Small intestine (tissue), 7 donors: ENCODE results near the gene GCGR. TPM values are rescaled to one million over a fixed set of nuclear protein-coding genes. Genes with fewer than 3 reads are reported as not detected.
"Not testable (repeated sequence)": the region's sequence is repeated elsewhere in the genome, so short reads cannot be mapped to it uniquely, and the experiment has no call there.

Experiments
- DNase-seq, 2 donors: peaks; one replicate each; pipeline versions ENCODE4 v3.0.0 to v3.0.0-alpha.2; 2013
- FAIRE-seq: peaks from 2 replicates; lab custom pipeline; 2012; peaks lifted over from hg19 to GRCh38; lab: Jason Lieb, UNC
- H3K27ac ChIP-seq, 3 donors: one replicate each; pipeline ENCODE4 v1.5.1; 2013; ENCODE audit warnings: low read length in 2 of 3, mild to moderate bottlenecking in 2 of 3, control low read depth in 1 of 3, inconsistent platforms in 1 of 3, low read depth in 1 of 3, moderate library complexity in 1 of 3
- H3K27me3 ChIP-seq, 3 donors: one replicate each; pipeline ENCODE4 v1.6.1; 2013; ENCODE audit warnings: low read length in 3 of 3, inconsistent platforms in 1 of 3; ENCODE audit not compliant: control insufficient read depth in 3 of 3, insufficient read depth in 3 of 3
- H3K36me3 ChIP-seq, 3 donors: one replicate each; pipeline ENCODE4 v1.6.1; 2013; ENCODE audit warnings: low read length in 3 of 3, inconsistent platforms in 1 of 3, low read depth in 1 of 3, mild to moderate bottlenecking in 1 of 3, moderate library complexity in 1 of 3; ENCODE audit not compliant: control insufficient read depth in 3 of 3, insufficient read depth in 2 of 3
- H3K4me1 ChIP-seq, 3 donors: one replicate each; pipeline ENCODE4 v1.6.1; 2013; ENCODE audit warnings: low read length in 2 of 3, inconsistent platforms in 1 of 3, low read depth in 1 of 3, mild to moderate bottlenecking in 1 of 3, moderate library complexity in 1 of 3; ENCODE audit not compliant: control insufficient read depth in 3 of 3, insufficient read depth in 2 of 3
- H3K4me3 ChIP-seq, 3 donors: one replicate each; pipeline ENCODE4 v1.5.1; 2013; ENCODE audit warnings: low read length in 3 of 3, control low read depth in 1 of 3, inconsistent platforms in 1 of 3, low read depth in 1 of 3, mild to moderate bottlenecking in 1 of 3, moderate library complexity in 1 of 3
- H3K9me3 ChIP-seq, 2 donors: one replicate each; pipeline ENCODE4 v1.6.1; 2013; ENCODE audit warnings: low read depth in 1 of 2, low read length in 1 of 2; ENCODE audit not compliant: control insufficient read depth in 2 of 2, insufficient read depth in 1 of 2
- WGBS, 3 donors: extraction: QIAGEN DNeasy Blood & Tissue Kit; methylation state at CpG; one replicate each; pipeline ENCODE4 v1.1.7; 2013; 5-methylcytosine and 5-hydroxymethylcytosine counted together
- polyA plus RNA-seq, 4 donors: library from polyadenylated mRNA; stranded (reverse) in 3 of 4; unstranded in 1 of 4; fragments of 200-250 nt in 3 of 4; fragments of 120-200 nt in 1 of 4; gene quantifications; one replicate each; pipeline versions ENCODE4 v1.2.1 to v1.2.3, GENCODE V29; 2013
- donor health status: healthy with polysubstance abuse.
- donor health status: control.
- donor health status: control.
- donor health status: Bipolar disorder and iron deficiency.
- donor health status: healthy.

The GCGR gene
- polyA plus RNA-seq, 4 donors = 0.27 to 2.2 (median 1.7) TPM

- no peaks in the 10 kb centered on the region for H3K9me3 ChIP-seq
- peaks cover 0 to 19% (median 4%) of the 10 kb centered on the region in 3 donors for H3K4me1 ChIP-seq
- WGBS, 3 donors = 76 to 84% (median 83%) methylated on average over 29 to 31 of the region's 31 CpGs
- DNase-seq (no peak), FAIRE-seq (no peak)
- H3K36me3 ChIP-seq = peaks cover 0 to 13% (median 0%) of the 10 kb centered on the region in 3 donors
- H3K4me3 ChIP-seq = peak overlapping the region in 2 of 3 donors; percentile 61 to 91
- H3K27me3 ChIP-seq = no peaks in the 10 kb centered on the region
- H3K27ac ChIP-seq = peak overlapping the region; percentile 98 to 99 (median 98)
These were observed 30.2 kb downstream of the GCGR start for GRCh38 chr17:81833921-81834830.

- H3K27ac ChIP-seq = peak within 1 kb of the TSS; percentile 98 to 99 (median 98)
These were observed 30.9 kb downstream of the GCGR start, which contains the start of gene PPP1R27 for GRCh38 chr17:81834831-81835267. PPP1R27 (minus strand) TSS chr17:81835050; CDS start chr17:81834953, 97 bp downstream.

GRCh38 chr17:81837641-81838040 is 33.7 kb downstream of the GCGR start:
- no peaks in the 10 kb centered on the region for H3K9me3 ChIP-seq
- peaks cover 0 to 8% (median 0%) of the 10 kb centered on the region in 3 donors for H3K4me1 ChIP-seq
- no peaks in the 10 kb centered on the region for H3K27me3 ChIP-seq
- FAIRE-seq (no peak), DNase-seq (no peak)
- H3K27ac ChIP-seq = peak overlapping the region in 1 of 3 donors; percentile 35
- H3K4me3 ChIP-seq = no peak overlapping the region
- WGBS, 3 donors = 77 to 88% (median 82%) methylated on average over 9 of the region's 9 CpGs
- H3K36me3 ChIP-seq = peaks cover 0 to 21% (median under 1%) of the 10 kb centered on the region in 3 donors

More at GRCh38 chr17:81834831-81835267, 30.9 kb downstream of the GCGR start, which contains the start of gene PPP1R27:
- Histone ChIP-seq H3K4me3 (peak within 1 kb of the TSS in 1 of 3 donors; percentile 91), H3K27me3 (no peaks in the 10 kb centered on the region), H3K36me3 (peaks cover 0 to 7% (median 0%) of the 10 kb centered on the region in 3 donors), H3K4me1 (peaks cover 0 to 19% (median 4%) of the 10 kb centered on the region in 3 donors), H3K9me3 (no peaks in the 10 kb centered on the region)
- FAIRE-seq (no peak), DNase-seq (no peak)
- 90 to 94% (median 94%) methylated on average over 26 of the region's 26 CpGs for WGBS, 3 donors

GRCh38 chr17:81838753-81839255 is 34.9 kb downstream of the GCGR start:
- Histone ChIP-seq H3K9me3 (no peaks in the 10 kb centered on the region), H3K4me3 (no peak overlapping the region), H3K27me3 (no peaks in the 10 kb centered on the region), H3K4me1 (peaks cover 0 to 3% (median 0%) of the 10 kb centered on the region in 3 donors), H3K36me3 (peaks cover 0 to 33% (median 11%) of the 10 kb centered on the region in 3 donors), H3K27ac (no peak overlapping the region)
- FAIRE-seq (no peak), DNase-seq (no peak)
- 53 to 72% (median 64%) methylated on average over 17 of the region's 17 CpGs for WGBS, 3 donors

GRCh38 chr17:81839301-81839700 is 35.4 kb downstream of the GCGR start:
- DNase-seq = no peak
- Histone ChIP-seq H3K27me3 (no peaks in the 10 kb centered on the region), H3K9me3 (no peaks in the 10 kb centered on the region), H3K4me3 (no peak overlapping the region), H3K4me1 (no peaks in the 10 kb centered on the region), H3K36me3 (peaks cover 0 to 38% (median 15%) of the 10 kb centered on the region in 3 donors), H3K27ac (no peak overlapping the region)
- FAIRE-seq = no peak
- WGBS, 3 donors = 83 to 84% (median 83%) methylated on average over 15 of the region's 15 CpGs

GRCh38 chr17:81840059-81840458 is 36.1 kb downstream of the GCGR start:
- not testable (repeated sequence) for H3K9me3 ChIP-seq, H3K27me3 ChIP-seq, FAIRE-seq, DNase-seq, H3K4me3 ChIP-seq, H3K27ac ChIP-seq, H3K4me1 ChIP-seq
- WGBS, 3 donors = 92 to 96% (median 94%) methylated on average over 5 of the region's 5 CpGs
- H3K36me3 ChIP-seq = peaks cover 6 to 41% (median 22%) of the 10 kb centered on the region in 3 donors

- H3K4me1 ChIP-seq = no peaks in the 10 kb centered on the region
- DNase-seq (no peak), FAIRE-seq (no peak)
- peaks cover 14 to 52% (median 30%) of the 10 kb centered on the region in 3 donors for H3K36me3 ChIP-seq
- H3K27ac ChIP-seq = no peak overlapping the region
- no peaks in the 10 kb centered on the region for H3K9me3 ChIP-seq
- H3K27me3 ChIP-seq = no peaks in the 10 kb centered on the region
- 77 to 83% (median 78%) methylated on average over 40 of the region's 40 CpGs for WGBS, 3 donors
- H3K4me3 ChIP-seq = no peak overlapping the region
These were observed 37.2 kb downstream of the GCGR start for GRCh38 chr17:81840826-81841778.
